DND-41 (cell line): Measurements from ENCODE around the gene MAP3K15.

ENCODE experiments used
- EZH2 ChIP-seq: IDR thresholded peaks from 3 replicates; pipeline ENCODE4 v1.6.1; 2012; ENCODE audit warnings: borderline replicate concordance, low read depth, mild to moderate bottlenecking, moderate library complexity, low read length, inconsistent platforms; ENCODE audit not compliant: severe bottlenecking
- TF ChIP-seq, protein P1 (sequence below): IDR thresholded peaks from 2 replicates; pipeline ENCODE4 v1.5.1; 2012; ENCODE audit warnings: borderline replicate concordance, low read length, moderate library complexity, mild to moderate bottlenecking; ENCODE audit not compliant: poor library complexity, severe bottlenecking; ENCODE audit errors: extremely low read depth

DNA sequence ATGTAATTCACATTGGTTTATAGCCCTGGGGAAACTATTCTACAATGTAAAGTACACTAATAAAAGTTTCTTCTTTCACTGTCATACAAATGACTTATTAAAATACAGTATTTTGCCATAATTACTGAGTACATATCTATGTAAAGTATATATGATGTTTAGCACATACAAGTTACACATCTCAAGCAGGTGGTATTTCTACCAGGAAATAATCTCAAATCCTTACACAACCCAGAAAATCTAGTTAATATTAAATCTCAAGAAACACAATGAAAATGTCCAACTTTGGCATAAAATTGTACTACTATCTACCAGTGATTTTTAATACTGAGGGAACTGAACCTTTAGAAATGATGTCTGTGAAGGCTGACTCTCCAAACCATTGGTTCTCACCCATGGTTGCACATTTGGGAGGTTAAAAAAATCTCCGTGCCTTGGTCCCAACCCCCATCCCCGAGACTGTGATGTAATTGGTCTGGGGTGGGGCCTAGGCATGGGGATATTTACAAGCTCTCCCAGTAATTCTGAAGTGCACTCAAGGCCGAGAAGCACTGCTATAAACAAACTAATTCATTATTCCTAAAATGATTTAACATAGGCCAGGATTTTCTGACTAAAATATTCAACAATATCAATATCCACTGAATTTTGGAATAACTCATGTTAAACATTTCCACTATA lies 27.6 kb downstream of the MAP3K15 start:
- TF ChIP-seq, protein P1, sequence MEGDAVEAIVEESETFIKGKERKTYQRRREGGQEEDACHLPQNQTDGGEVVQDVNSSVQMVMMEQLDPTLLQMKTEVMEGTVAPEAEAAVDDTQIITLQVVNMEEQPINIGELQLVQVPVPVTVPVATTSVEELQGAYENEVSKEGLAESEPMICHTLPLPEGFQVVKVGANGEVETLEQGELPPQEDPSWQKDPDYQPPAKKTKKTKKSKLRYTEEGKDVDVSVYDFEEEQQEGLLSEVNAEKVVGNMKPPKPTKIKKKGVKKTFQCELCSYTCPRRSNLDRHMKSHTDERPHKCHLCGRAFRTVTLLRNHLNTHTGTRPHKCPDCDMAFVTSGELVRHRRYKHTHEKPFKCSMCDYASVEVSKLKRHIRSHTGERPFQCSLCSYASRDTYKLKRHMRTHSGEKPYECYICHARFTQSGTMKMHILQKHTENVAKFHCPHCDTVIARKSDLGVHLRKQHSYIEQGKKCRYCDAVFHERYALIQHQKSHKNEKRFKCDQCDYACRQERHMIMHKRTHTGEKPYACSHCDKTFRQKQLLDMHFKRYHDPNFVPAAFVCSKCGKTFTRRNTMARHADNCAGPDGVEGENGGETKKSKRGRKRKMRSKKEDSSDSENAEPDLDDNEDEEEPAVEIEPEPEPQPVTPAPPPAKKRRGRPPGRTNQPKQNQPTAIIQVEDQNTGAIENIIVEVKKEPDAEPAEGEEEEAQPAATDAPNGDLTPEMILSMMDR, result no peak
- TF ChIP-seq EZH2, result no peak
